ENCODE results near the gene MAP4K3. TPM values are rescaled to one million over a fixed set of nuclear protein-coding genes. Genes with fewer than 3 reads are reported as not detected.

Gene MAP4K3
- total and polyA plus RNA-seq, 9 of the 15 experiments (the other 6 are each of a cell fraction or from before 2014, with no cell fraction given): 3.1 to 30.0 (median 16.9) TPM

- TF ChIP-seq HMBOX1 (IDR thresholded peaks at IDR 0.05) (peak; percentile 80), ASH1L (IDR thresholded peaks at IDR 0.05; ENCODE audit: borderline replicate concordance, low read depth, partially characterized antibody) (no peak)
- H2AFZ ChIP-seq (ENCODE audit: low read depth, low read length): no peak overlapping the region
- no peak overlapping the region; a peak in 1 of 4 replicates for H3K9ac ChIP-seq (ENCODE audit: insufficient read depth in 1 of 2, low read depth in 2 of 2, low read length in 2 of 2)
- intact Hi-C loops (cut with micrococcal nuclease) (no loop called here), in situ Hi-C loops (cut with MboI) (no loop called here)
- no peaks in the 10 kb centered on the region for H3K27me3 ChIP-seq (ENCODE audit: control insufficient read depth in 2 of 2, insufficient read depth in 2 of 2, low read length in 2 of 2)
- FAIRE-seq (no peak), DNase-seq (ENCODE audit: extremely low read depth in 1 of 4, low spot score in 3 of 4) (no peak), ATAC-seq (peak; percentile 43)
- H3K4me2 ChIP-seq (ENCODE audit: insufficient read depth, low read length): no peak overlapping the region
- WGBS (ENCODE audit: insufficient coverage, low coverage, missing lambda C conversion rate): 51% methylated on average over 2 of the region's 2 CpGs
- no peak overlapping the region for H3K27ac ChIP-seq (ENCODE audit: extremely low read depth, low read depth, low read length)
- H3K9me1 ChIP-seq (ENCODE audit: control insufficient read depth, insufficient read depth, low read length): no peaks in the 10 kb centered on the region
- ChIA-PET CTCF (ENCODE audit: low intra/inter-chr PET ratio) (no interaction called here), POLR2A (interaction anchor here (0.6 to 0.9 kb wide), 3 partner anchors 11 to 204 kb away, joined by 3 to 4 read pairs (median 3); partner anchors contain the start of gene MAP4K3)
- H3K79me2 ChIP-seq (ENCODE audit: control insufficient read depth, insufficient read depth, low read length): no peaks in the 10 kb centered on the region
- no TSS peak for BruUV-seq (replicated peaks)
- H4K20me1 ChIP-seq (replicated peaks; ENCODE audit: control insufficient read depth, insufficient read depth, low read length): no peaks in the 10 kb centered on the region
- H3K4me3 ChIP-seq: no peak overlapping the region
- peaks cover 0 to 7% of the 10 kb centered on the region in 2 experiments; a peak in 2 of 5 replicates for H3K4me1 ChIP-seq (replicated peaks in 1 of 2; ENCODE audit: control insufficient read depth in 2 of 2, insufficient read depth in 2 of 2, low read length in 2 of 2)
- no peaks in the 10 kb centered on the region for H3K36me3 ChIP-seq (ENCODE audit: control insufficient read depth, insufficient read depth, low read length)
- H3K9me3 ChIP-seq (replicated peaks; ENCODE audit: control insufficient read depth, insufficient read depth, low read depth, low read length): no peaks in the 10 kb centered on the region
Measured at GRCh38 chr2:39486071-39486470, 49.0 kb upstream of the MAP4K3 start.

GRCh38 chr2:39484620-39485495, 47.8 kb upstream of the MAP4K3 start:
- peak; percentile 23 for FAIRE-seq
- H3K9me1 ChIP-seq (ENCODE audit: control insufficient read depth, insufficient read depth, low read length): no peaks in the 10 kb centered on the region
- DNase-seq (ENCODE audit: extremely low read depth in 1 of 4, low spot score in 3 of 4): no peak
- H4K20me1 ChIP-seq (replicated peaks; ENCODE audit: control insufficient read depth, insufficient read depth, low read length): no peaks in the 10 kb centered on the region
- no peak for ATAC-seq
- POLR2A ChIA-PET: interaction anchor here (0.9 kb wide), 1 partner anchor 12 kb away, joined by 4 read pairs; no protein-coding TSS in a partner anchor
- BruUV-seq (replicated peaks): no TSS peak
- no peaks in the 10 kb centered on the region for H3K79me2 ChIP-seq (ENCODE audit: control insufficient read depth, insufficient read depth, low read length)
- H3K27ac ChIP-seq (ENCODE audit: extremely low read depth, low read depth, low read length): no peak overlapping the region
- H3K4me1 ChIP-seq (replicated peaks in 1 of 2; ENCODE audit: control insufficient read depth in 2 of 2, insufficient read depth in 2 of 2, low read length in 2 of 2): peaks cover 0 to 7% of the 10 kb centered on the region in 2 experiments; a peak in 2 of 5 replicates
- H3K9ac ChIP-seq (ENCODE audit: insufficient read depth in 1 of 2, low read depth in 2 of 2, low read length in 2 of 2): no peak overlapping the region
- in situ Hi-C loops (cut with MboI): no loop called here
- WGBS (ENCODE audit: insufficient coverage, low coverage, missing lambda C conversion rate): 35% methylated on average over 3 of the region's 3 CpGs
- H3K4me3 ChIP-seq: no peak overlapping the region
- no peaks in the 10 kb centered on the region for H3K9me3 ChIP-seq (replicated peaks; ENCODE audit: control insufficient read depth, insufficient read depth, low read depth, low read length)
- H3K27me3 ChIP-seq (ENCODE audit: control insufficient read depth in 2 of 2, insufficient read depth in 2 of 2, low read length in 2 of 2): no peaks in the 10 kb centered on the region
- CTCF ChIA-PET (ENCODE audit: low intra/inter-chr PET ratio): no interaction called here
- intact Hi-C loops (cut with micrococcal nuclease): no loop called here
- H3K36me3 ChIP-seq (ENCODE audit: control insufficient read depth, insufficient read depth, low read length): no peaks in the 10 kb centered on the region
- H2AFZ ChIP-seq (ENCODE audit: low read depth, low read length): no peak overlapping the region
- no peak overlapping the region for H3K4me2 ChIP-seq (ENCODE audit: insufficient read depth, low read length)
- TF ChIP-seq WHSC1 (IDR thresholded peaks at IDR 0.05; ENCODE audit: low read length): no peak
- no peak for TF ChIP-seq L3MBTL2 (IDR thresholded peaks at IDR 0.05)
- no peak for TF ChIP-seq PTRF (tag; IDR thresholded peaks at IDR 0.05)
- no peak for TF ChIP-seq CTCFL (IDR thresholded peaks at IDR 0.05; ENCODE audit: borderline replicate concordance, insufficient read depth, low read depth, low read length, poor library complexity, severe bottlenecking)
- TF ChIP-seq SMAD3 (CRISPR knock-in tag; conservative IDR thresholded peaks at IDR 0.05): no peak
- TF ChIP-seq ZNF699 (CRISPR knock-in tag; IDR thresholded peaks at IDR 0.05; ENCODE audit: insufficient replicate concordance): no peak
